IMR-90 (cell line): Measurements from ENCODE around the gene VAV3. TPM values are rescaled to one million over a fixed set of nuclear protein-coding genes. Genes with fewer than 3 reads are reported as not detected.

Experiments
- ATAC-seq: fragments of 200-7000 bp; cut with Tn5 transposase; 2 replicates; pipeline ENCODE4 v1.9.1; 2020; ENCODE audit warnings: low read depth, mild to moderate bottlenecking, moderate library complexity
- BruUV-seq: library from RNA; stranded (reverse); fragments of 400-500 nt; replicated peaks from 2 replicates; lab custom pipeline; 2021; lab: Mats Ljungman, UMichigan
- CTCF ChIA-PET: fragments of 300-600 bp; formaldehyde crosslinking; extraction: SDS; loops from one replicate; lab custom pipeline; 2021; ENCODE audit warnings: antibody characterized with exemption; lab: Yijun Ruan, JAX
- POLR2A ChIA-PET: fragments of 300-600 bp; sonication (Branson Sonifier 250); formaldehyde crosslinking; loops from one replicate; lab custom pipeline; 2022; ENCODE audit warnings: antibody characterized with exemption; ENCODE audit not compliant: unreplicated experiment; lab: Charles Lee
- DNase-seq: peaks from one replicate; pipeline ENCODE4 v3.0.0; 2013
- H2AFZ ChIP-seq: replicated peaks from 2 replicates; pipeline ENCODE3; 2013; ENCODE audit warnings: low read length, mild to moderate bottlenecking; ENCODE audit not compliant: poor library complexity
- H2AK5ac ChIP-seq: 2 replicates; pipeline ENCODE4 v1.6.1; 2013; ENCODE audit warnings: low read depth, low read length, inconsistent platforms
- H2AK9ac ChIP-seq: replicated peaks from 2 replicates; pipeline ENCODE3; 2013; ENCODE audit warnings: mild to moderate bottlenecking, low read depth, low read length, moderate library complexity; ENCODE audit not compliant: poor library complexity
- H2BK120ac ChIP-seq: 2 replicates; pipeline ENCODE4 v1.6.1; 2013; ENCODE audit warnings: low read depth, low read length, inconsistent platforms
- H2BK15ac ChIP-seq: 3 replicates; pipeline ENCODE4 v1.6.1; 2013; ENCODE audit warnings: low read depth, low read length, inconsistent platforms
- H2BK20ac ChIP-seq: 2 replicates; pipeline ENCODE4 v1.6.1; 2013; ENCODE audit warnings: low read depth, mild to moderate bottlenecking, inconsistent platforms, low read length, moderate library complexity
- H2BK5ac ChIP-seq: 2 replicates; pipeline ENCODE4 v1.6.1; 2013; ENCODE audit warnings: mild to moderate bottlenecking, low read depth, low read length, inconsistent platforms; ENCODE audit not compliant: poor library complexity, severe bottlenecking
- H3K14ac ChIP-seq: replicated peaks from 2 replicates; pipeline ENCODE4 v1.6.1; 2013; ENCODE audit warnings: low read depth, low read length, inconsistent platforms
- H3K18ac ChIP-seq: 2 replicates; pipeline ENCODE4 v1.6.1; 2013; ENCODE audit warnings: low read depth, low read length, control low read depth
- H3K23ac ChIP-seq: 2 replicates; pipeline ENCODE4 v1.6.1; 2013; ENCODE audit warnings: low read depth, low read length, inconsistent platforms
- H3K27ac ChIP-seq: 2 replicates; pipeline ENCODE4 v1.5.1; 2013; ENCODE audit warnings: mild to moderate bottlenecking, control low read depth, low read length; ENCODE audit not compliant: insufficient read depth
- H3K27me3 ChIP-seq: 2 replicates; pipeline ENCODE4 v1.6.1; 2013; ENCODE audit warnings: low read length; ENCODE audit not compliant: control insufficient read depth, insufficient read depth
- H3K36me3 ChIP-seq: 2 replicates; pipeline ENCODE4 v1.6.1; 2013; ENCODE audit warnings: low read length, mixed read lengths; ENCODE audit not compliant: control insufficient read depth, insufficient read depth
- H3K4ac ChIP-seq: 2 replicates; pipeline ENCODE4 v1.6.1; 2013; ENCODE audit warnings: low read depth, low read length, inconsistent platforms
- H3K4me1 ChIP-seq: 2 replicates; pipeline ENCODE4 v1.6.1; 2013; ENCODE audit warnings: low read length, mixed read lengths; ENCODE audit not compliant: control insufficient read depth, insufficient read depth
- H3K4me2 ChIP-seq: 2 replicates; pipeline ENCODE4 v1.6.1; 2013; ENCODE audit warnings: low read depth, mild to moderate bottlenecking, control low read depth, low read length, moderate library complexity
- H3K4me3 ChIP-seq: 2 replicates; pipeline ENCODE4 v1.5.1; 2013; ENCODE audit warnings: low read depth, mild to moderate bottlenecking, control low read depth, low read length, moderate library complexity; ENCODE audit not compliant: insufficient read depth
- H3K56ac ChIP-seq: 2 replicates; pipeline ENCODE4 v1.6.1; 2013; ENCODE audit warnings: low read length, inconsistent platforms; ENCODE audit not compliant: insufficient read depth; ENCODE audit errors: extremely low read depth
- H3K79me1 ChIP-seq, 2 experiments: 2 replicates each; pipeline ENCODE4 v1.6.1; 2013; ENCODE audit warnings: low read length in 2 of 2, inconsistent platforms in 1 of 2, low read depth in 1 of 2
- H3K9ac ChIP-seq: 2 replicates; pipeline ENCODE4 v1.6.1; 2013; ENCODE audit warnings: low read depth, low read length, control low read depth
- H3K9me1 ChIP-seq: 2 replicates; pipeline ENCODE4 v1.6.1; 2013; ENCODE audit warnings: low read length, inconsistent platforms; ENCODE audit not compliant: insufficient read depth
- H3K9me3 ChIP-seq: 2 replicates; pipeline ENCODE4 v1.6.1; 2013; ENCODE audit warnings: low read length; ENCODE audit not compliant: control insufficient read depth, insufficient read depth
- H4K20me1 ChIP-seq: 2 replicates; pipeline ENCODE4 v1.6.1; 2013; ENCODE audit warnings: low read length, inconsistent platforms; ENCODE audit not compliant: insufficient read depth
- H4K5ac ChIP-seq: 2 replicates; pipeline ENCODE4 v1.6.1; 2013; ENCODE audit warnings: mild to moderate bottlenecking, low read depth, low read length, control low read depth
- H4K8ac ChIP-seq, 2 experiments: 2 replicates each; pipeline ENCODE4 v1.6.1; 2013; ENCODE audit warnings: low read depth in 2 of 2, low read length in 2 of 2, control low read depth in 1 of 2, inconsistent platforms in 1 of 2
- H4K91ac ChIP-seq: 2 replicates; pipeline ENCODE4 v1.6.1; 2013; ENCODE audit warnings: low read depth, low read length, inconsistent platforms; ENCODE audit not compliant: insufficient read depth
- MAZ ChIP-seq: IDR thresholded peaks from 2 replicates; pipeline ENCODE4 v1.6.1; 2012; ENCODE audit warnings: low read depth, mild to moderate bottlenecking, low read length, improper control_type of control experiment, moderate library complexity, borderline replicate concordance
- NFE2L2 ChIP-seq: fragments of 150-350 bp; IDR thresholded peaks from 2 replicates; pipeline ENCODE4 v1.6.1; 2016; ENCODE audit warnings: low read depth, mild to moderate bottlenecking, low read length
- POLR2A ChIP-seq: IDR thresholded peaks from 2 replicates; pipeline ENCODE4 v1.6.1; 2012; ENCODE audit warnings: mild to moderate bottlenecking, low read depth, low read length
- RCOR1 ChIP-seq: IDR thresholded peaks from 2 replicates; pipeline ENCODE4 v1.6.1; 2012; ENCODE audit warnings: mild to moderate bottlenecking, low read length, improper control_type of control experiment; ENCODE audit not compliant: insufficient replicate concordance
- SMC3 ChIP-seq: fragments of 150-350 bp; IDR thresholded peaks from 2 replicates; pipeline ENCODE4 v1.6.1; 2016; ENCODE audit warnings: low read depth, mild to moderate bottlenecking, antibody characterized with exemption, low read length, moderate library complexity
- WGBS, 2 experiments: methylation state at CpG; one replicate each; pipeline versions ENCODE4 v1.1.5 to v1.1.7; 2013; ENCODE audit warnings: missing lambda C conversion rate in 2 of 2; ENCODE audit not compliant: insufficient read length in 1 of 2; ENCODE audit errors: extremely low coverage in 2 of 2; 5-methylcytosine and 5-hydroxymethylcytosine counted together
- dilution Hi-C: fragments of 300-500 bp; cut with HindIII; formaldehyde crosslinking; loops from one replicate; pipeline ENCODE4 v1.14.3; 2018; ENCODE audit warnings: low sequenced_read_pairs; ENCODE audit not compliant: unreplicated experiment
- in situ Hi-C: fragments of 300-500 bp; cut with MboI; formaldehyde crosslinking; loops from 3 replicates; pipeline ENCODE4 v1.14.3; 2019; ENCODE audit warnings: low sequenced_read_pairs, inconsistent platforms, mixed read lengths
- intact Hi-C: fragments of 100-400 bp; cut with micrococcal nuclease; formaldehyde crosslinking; loops from 2 replicates; pipeline ENCODE4 v1.10.0; 2022
- polyA plus RNA-seq, 3 experiments: library from polyadenylated mRNA; depleted of rRNA; stranded (reverse); fragments of >200 nt; gene quantifications; 2 replicates each; pipeline ENCODE4 v1.2.3, GENCODE V29; 2012; ENCODE audit warnings: low replicate concordance in 1 of 3
- total RNA-seq: library from RNA; depleted of rRNA; stranded (reverse); fragments of >200 nt; gene quantifications from 2 replicates; pipeline ENCODE4 v1.2.3, GENCODE V29; 2012
- TF ChIP-seq, protein P1 (sequence below): fragments of 150-350 bp; IDR thresholded peaks from 2 replicates; pipeline ENCODE4 v1.6.1; 2016; ENCODE audit warnings: low read depth, mild to moderate bottlenecking, low read length, moderate library complexity, borderline replicate concordance
- TF ChIP-seq, protein P2 (sequence below): conservative IDR thresholded peaks from 2 replicates; pipeline ENCODE4 v1.5.1; 2012; ENCODE audit warnings: mild to moderate bottlenecking, low read depth, low read length, improper control_type of control experiment

Gene VAV3
- total and polyA plus RNA-seq, 2 of the 4 experiments (the other 2 are of a cell fraction): 0.12 to 0.18 TPM

DNA sequence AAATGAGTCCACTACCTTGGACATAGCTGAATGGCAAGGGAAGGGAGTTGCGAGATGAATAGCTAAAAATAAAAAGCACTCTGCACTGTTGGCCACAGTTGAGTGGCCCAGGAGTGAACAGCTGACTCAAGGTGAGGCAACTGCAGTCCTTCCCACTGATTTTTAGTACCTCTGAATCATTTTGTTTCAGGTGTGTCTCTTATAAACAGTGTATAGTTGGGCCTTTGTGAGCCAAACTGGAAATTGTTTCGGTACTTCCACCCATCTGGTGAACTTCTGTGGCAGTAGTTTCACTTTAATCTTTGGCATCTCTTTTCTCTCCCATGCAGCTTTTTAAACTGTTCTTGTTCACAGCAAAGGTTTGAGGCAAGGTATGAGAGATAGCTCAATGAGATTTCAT, 122.7 kb downstream of the VAV3 start:
- in situ Hi-C loops (no loop called here), intact Hi-C loops (no loop called here), dilution Hi-C loops (no loop called here)
- Histone ChIP-seq H3K18ac (no peak overlapping the region), H2AK9ac (no peak overlapping the region), H3K27ac (no peak overlapping the region), H3K9ac (no peak overlapping the region), H2AK5ac (no peak overlapping the region), H2BK120ac (no peak overlapping the region), H3K14ac (no peak overlapping the region), H4K91ac (no peak overlapping the region), H2AFZ (no peak overlapping the region), H3K4me3 (no peak overlapping the region), H3K4ac (no peak overlapping the region), H3K4me2 (no peak overlapping the region), H3K9me3 (no peaks in the 10 kb centered on the region), H3K27me3 (no peaks in the 10 kb centered on the region), H3K36me3 (no peaks in the 10 kb centered on the region), H3K9me1 (no peaks in the 10 kb centered on the region), H3K4me1 (no peaks in the 10 kb centered on the region), H3K23ac (no peak overlapping the region), H3K79me1 (no peaks in the 10 kb centered on the region), H4K20me1 (no peaks in the 10 kb centered on the region), H3K56ac (no peak overlapping the region), H4K5ac (no peak overlapping the region), H2BK5ac (no peak overlapping the region), H2BK15ac (no peak overlapping the region), H4K8ac (no peak overlapping the region), H2BK20ac (no peak overlapping the region)
- ChIA-PET CTCF (no interaction called here), POLR2A (no interaction called here)
- ATAC-seq: no peak
- TF ChIP-seq POLR2A (no peak), SMC3 (no peak), RCOR1 (no peak), NFE2L2 (no peak), MAZ (no peak)
- TF ChIP-seq, protein P1, sequence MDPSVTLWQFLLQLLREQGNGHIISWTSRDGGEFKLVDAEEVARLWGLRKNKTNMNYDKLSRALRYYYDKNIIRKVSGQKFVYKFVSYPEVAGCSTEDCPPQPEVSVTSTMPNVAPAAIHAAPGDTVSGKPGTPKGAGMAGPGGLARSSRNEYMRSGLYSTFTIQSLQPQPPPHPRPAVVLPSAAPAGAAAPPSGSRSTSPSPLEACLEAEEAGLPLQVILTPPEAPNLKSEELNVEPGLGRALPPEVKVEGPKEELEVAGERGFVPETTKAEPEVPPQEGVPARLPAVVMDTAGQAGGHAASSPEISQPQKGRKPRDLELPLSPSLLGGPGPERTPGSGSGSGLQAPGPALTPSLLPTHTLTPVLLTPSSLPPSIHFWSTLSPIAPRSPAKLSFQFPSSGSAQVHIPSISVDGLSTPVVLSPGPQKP: no peak
- TF ChIP-seq, protein P2, sequence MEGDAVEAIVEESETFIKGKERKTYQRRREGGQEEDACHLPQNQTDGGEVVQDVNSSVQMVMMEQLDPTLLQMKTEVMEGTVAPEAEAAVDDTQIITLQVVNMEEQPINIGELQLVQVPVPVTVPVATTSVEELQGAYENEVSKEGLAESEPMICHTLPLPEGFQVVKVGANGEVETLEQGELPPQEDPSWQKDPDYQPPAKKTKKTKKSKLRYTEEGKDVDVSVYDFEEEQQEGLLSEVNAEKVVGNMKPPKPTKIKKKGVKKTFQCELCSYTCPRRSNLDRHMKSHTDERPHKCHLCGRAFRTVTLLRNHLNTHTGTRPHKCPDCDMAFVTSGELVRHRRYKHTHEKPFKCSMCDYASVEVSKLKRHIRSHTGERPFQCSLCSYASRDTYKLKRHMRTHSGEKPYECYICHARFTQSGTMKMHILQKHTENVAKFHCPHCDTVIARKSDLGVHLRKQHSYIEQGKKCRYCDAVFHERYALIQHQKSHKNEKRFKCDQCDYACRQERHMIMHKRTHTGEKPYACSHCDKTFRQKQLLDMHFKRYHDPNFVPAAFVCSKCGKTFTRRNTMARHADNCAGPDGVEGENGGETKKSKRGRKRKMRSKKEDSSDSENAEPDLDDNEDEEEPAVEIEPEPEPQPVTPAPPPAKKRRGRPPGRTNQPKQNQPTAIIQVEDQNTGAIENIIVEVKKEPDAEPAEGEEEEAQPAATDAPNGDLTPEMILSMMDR: no peak
- BruUV-seq: no TSS peak
- WGBS, 2 experiments: no CpG with 5 or more reads among the region's 2 CpGs
- no peak for DNase-seq
